ENCODE results near the gene SYTL3.

The SYTL3 gene

GRCh38 chr6:158737082-158737709 lies 87.3 kb downstream of the SYTL3 start:
- no peak for DNase-seq

GRCh38 chr6:158737710-158738615 lies 88.1 kb downstream of the SYTL3 start:
- DNase-seq, result no peak

DNA sequence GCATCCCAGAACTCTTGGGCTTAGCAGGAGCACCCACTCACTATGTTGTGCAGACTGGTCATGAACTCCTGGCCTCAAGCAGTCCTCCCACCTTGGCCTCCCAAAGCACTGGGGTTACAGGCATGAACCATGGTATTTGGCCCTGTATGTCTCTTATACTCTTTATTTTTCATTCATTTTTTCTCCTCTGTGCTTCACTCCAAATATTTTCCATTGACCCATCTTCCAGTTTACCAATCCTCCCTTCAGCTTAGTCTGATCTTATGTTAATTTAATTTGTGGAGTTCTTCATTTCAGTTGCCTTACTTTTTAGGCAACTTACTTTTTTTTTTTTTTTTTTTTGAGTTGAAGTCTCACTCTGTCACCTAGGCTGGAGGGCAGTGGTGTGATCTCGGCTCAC lies 89.8 kb downstream of the SYTL3 start:
- DNase-seq, result no peak

- DNase-seq, result no peak
Measured at GRCh38 chr6:158743033-158743651, 93.3 kb downstream of the SYTL3 start.

DNA sequence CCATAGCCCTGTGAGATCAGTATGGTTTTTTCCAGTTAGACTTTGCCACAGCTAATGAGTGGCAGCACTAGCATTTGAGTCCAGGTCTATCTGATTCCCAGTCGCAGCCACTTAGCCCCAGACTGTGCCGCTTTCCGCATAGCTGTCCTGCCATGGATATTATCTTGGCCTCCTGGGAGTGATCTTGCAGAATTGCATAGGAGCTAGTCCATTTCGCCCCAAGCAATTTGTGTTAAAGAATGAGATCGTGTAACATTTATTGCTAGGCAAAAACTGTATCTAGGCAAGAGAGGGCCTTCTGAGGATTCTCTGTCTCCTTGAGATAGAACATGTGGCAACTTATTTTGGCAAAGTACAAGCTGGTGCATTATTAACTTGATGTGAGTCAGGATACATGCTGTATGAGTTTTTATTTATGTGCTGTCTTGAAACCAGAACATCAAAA lies 95.2 kb downstream of the SYTL3 start:
- DNase-seq, result no peak

DNA sequence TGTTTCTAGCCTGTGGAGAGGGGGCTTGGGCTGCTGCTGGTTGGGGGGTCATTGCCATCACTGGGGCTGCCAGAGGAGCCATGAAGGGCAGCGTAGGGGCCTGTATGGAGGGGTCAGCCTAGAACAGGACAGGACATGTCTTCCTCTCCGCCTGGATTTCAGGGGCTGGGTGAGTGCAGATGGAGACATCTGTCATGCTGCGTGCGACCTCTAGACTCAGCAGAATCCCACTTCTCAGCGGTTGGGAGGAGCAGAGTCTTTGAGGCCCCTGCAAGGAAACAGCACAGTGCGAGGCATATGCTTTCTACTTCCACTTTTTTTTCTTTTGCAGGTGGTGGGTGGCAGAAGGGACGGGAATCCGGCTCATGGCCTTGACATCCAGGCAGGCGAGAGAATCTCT lies 101.4 kb downstream of the SYTL3 start:
- DNase-seq, result no peak

- DNase-seq, result no peak
Measured at GRCh38 chr6:158751921-158752320, 102.1 kb downstream of the SYTL3 start.

DNA sequence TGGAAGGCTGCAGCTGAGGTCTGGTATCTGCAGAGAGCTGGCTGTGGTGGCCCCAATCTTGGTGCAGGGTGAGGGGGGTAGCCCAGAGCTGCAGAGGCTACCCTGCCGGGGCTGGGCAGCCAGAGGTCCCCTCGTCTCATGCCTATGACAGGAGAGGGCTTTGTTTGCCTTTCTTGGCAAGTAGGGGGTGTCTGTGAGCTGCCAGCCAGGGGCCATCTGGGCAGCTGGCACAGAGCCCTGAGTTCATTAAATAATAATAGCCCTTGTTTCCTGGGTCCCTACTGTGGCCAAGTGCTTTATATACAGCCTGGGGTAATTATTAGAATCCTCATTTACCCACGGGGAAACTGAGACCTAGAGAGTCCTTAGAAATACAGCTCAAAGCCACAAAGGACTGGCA lies 102.8 kb downstream of the SYTL3 start:
- no peak for DNase-seq

GRCh38 chr6:158753811-158754210 lies 104.0 kb downstream of the SYTL3 start:
- no peak for DNase-seq

DNA sequence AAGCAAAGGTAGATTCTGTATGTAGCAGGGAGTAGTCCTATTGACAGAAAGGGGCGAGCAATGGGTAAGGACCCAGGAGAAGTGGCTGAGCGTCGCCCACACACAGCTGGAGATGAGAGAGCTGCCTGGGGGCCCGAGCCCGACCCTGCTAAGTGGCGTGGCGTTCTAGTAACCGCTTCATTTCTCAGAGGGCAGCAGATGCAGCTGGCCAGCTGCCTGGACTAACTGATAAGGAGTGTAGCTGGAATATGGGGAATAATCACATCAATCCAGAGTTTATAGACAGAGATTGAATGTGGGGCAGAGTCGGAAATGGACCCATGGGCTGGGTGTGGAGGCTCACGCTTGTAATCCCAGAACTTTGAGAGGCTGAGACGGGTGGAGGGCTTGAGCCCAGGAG lies 104.9 kb downstream of the SYTL3 start:
- no peak for DNase-seq

DNA sequence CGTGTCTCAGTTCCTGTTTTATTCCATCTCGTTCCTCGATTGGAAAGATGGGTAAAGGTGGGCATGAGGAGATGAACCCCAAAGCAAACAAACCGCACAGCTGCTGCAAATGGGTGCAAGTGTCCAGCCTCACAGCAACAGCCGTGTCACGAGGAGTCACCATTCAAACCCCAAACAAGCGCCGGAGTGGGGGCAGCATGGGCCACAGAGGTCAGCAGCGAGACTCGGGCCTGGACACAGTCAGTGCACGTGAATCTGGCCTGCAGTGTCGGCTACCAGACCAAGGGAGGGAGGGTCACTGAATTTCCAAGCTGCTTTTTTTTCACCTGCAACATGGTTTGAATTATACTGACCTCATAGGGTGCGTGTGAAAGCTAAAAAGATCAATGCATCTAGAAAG lies 105.8 kb downstream of the SYTL3 start:
- DNase-seq, result no peak

DNA sequence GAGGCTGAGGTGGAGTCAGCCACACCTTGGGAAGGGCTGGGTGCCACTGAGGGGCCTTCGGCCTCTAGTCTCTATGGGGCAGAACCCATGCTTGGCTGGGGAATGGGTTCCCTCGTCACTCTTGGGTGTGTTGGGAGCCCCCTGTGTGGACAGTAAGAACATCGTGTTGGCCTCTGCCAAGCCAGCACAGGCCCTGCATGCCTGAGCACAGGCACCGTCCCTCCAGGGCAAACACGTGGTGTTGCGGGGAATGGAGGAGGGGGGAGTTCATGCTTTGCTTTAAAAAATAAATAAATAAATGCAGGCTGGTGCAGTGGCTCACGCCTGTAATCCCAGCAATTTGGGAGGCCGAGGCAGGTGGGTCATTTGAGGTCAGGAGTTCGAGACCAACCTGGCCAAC lies 106.3 kb downstream of the SYTL3 start:
- DNase-seq, result no peak

DNA sequence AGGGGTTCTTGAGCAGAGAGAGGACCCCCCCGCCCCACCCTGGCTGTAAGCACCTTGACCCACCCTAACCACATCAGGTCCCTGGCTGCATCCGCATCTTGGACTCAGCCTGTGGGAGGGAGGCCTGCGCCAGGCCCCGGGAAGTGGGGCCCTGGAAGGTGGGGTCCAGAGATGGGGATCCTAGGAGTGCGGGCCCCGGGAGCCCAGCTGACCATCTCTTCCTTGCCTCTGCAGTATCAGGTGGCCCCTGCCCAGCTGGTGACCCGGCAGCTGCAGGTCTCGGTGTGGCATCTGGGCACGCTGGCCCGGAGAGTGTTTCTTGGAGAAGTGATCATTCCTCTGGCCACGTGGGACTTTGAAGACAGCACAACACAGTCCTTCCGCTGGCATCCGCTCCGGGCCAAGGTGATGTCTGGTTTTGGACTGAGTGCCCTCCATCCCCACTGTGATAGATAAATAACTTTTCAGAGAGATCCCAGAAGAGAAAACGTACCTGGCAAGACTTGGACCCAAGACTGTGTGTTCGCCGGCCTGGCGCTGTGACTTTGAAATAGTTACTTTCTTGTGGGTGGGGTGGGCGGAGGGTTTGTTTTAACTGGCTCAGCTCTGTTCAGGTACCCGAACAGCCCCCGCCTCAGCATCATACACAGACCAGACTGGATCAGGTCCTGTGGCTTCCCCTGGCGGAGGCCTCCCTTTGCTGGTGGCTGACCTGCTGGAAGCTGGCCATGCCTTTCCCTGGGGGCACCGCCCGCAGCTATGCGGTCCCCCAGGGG lies 107.3 kb downstream of the SYTL3 start:
- no peak for DNase-seq

DNA sequence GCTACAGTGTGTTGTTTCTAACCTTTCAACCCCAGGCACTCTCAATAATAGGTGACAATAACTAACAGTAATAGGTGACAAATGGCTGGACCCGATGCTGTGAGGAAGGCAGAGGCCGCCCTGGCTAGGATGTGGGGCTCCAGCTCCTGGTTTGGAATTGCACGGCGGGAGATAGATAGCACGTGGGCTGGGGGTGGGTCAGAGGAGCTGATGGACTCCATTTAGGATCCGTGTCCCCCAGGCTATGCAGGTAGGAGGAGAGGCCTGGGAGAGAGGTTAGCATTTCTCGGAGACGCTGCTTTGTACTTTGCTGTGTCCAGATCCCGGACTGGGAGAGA lies 107.9 kb downstream of the SYTL3 start:
- no peak for DNase-seq

- DNase-seq, result no peak
Measured at GRCh38 chr6:158758451-158758860, 108.6 kb downstream of the SYTL3 start.

- DNase-seq, result no peak
Measured at GRCh38 chr6:158758941-158759479, 109.2 kb downstream of the SYTL3 start.

GRCh38 chr6:158759966-158760617 lies 110.2 kb downstream of the SYTL3 start:
- no peak for DNase-seq

DNA sequence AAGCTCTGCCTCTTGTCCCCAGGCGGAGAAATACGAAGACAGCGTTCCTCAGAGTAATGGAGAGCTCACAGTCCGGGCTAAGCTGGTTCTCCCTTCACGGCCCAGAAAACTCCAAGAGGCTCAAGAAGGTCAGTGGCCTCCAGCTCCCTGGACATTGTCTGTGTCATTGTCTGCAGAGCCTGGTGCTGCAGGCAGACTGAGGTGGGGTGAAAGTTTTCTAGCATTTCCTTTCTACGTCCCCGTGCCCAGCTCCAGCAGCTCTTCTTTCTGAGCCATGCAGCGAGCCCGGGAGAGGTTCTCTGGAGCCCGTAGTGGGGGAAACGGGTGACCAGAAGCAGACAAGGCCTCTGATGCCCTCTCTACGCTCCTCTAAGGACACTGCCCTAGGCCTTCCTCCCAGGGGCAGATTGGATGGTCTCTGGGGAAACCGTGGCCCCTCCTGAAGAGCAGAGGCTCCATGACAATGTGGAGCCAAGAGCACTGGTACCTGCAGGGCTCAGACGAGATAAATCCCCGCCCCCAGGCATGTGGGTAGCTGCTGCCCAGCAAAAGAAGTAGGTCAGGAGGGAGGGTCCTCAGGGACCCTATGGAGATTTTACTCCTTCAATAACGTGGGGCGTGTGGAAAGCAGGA lies 110.9 kb downstream of the SYTL3 start:
- no peak for DNase-seq

DNA sequence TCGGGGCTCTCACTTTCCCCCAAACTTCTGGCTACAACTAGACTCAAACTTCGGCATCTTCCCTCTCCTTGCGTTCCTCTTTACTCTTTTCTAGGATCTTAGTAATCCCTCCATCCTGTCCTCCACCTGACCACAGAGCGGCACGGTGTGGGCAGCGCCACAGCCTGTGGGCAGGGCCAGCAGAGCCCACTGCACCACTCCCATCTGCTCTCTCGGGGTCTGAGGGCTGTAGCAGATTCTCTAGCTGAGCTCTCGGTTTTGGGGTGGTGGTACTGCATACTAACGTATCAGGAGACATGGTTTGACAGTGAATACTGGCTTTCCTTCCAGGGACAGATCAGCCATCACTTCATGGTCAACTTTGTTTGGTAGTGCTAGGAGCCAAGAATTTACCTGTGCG lies 111.9 kb downstream of the SYTL3 start:
- DNase-seq, result no peak

DNA sequence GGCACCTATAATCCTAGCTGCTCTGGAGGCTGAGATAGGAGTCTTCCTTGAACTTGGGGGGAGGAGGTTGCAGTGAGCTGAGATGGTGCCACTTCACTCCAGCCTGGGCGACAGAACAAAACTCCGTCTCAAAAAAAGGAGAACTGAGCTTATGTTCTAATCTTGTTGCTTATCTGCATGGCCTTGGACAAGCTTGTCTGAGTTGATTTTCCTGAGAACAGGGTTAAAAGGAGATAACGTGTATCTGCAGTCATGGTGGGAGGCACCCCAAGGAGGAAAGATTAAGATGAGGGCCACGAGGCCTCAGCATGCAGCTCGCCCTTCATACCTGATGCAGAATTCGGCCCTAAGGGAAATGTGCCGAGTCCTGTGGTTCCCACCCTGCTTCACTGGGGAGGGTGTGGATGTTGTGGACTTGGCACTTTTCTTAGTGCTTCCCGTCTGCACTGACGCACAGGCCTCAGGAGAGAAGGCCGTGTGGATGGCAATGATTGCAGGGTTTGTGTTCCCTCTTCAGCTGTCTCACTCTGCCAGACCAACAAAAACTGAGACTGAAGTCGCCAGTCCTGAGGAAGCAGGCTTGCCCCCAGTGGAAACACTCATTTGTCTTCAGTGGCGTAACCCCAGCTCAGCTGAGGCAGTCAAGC lies 113.1 kb downstream of the SYTL3 start:
- no peak for DNase-seq

- DNase-seq, result no peak
Measured at GRCh38 chr6:158763434-158764182, 113.8 kb downstream of the SYTL3 start.
